ENCODE data around the gene OR7D4.
A peak's percentile ranks its signal among the peaks of the same experiment; 100 is the strongest.
"Not testable (repeated sequence)": the region's sequence is repeated elsewhere in the genome, so short reads cannot be mapped to it uniquely, and the experiment has no call there.

Gene OR7D4

DNA sequence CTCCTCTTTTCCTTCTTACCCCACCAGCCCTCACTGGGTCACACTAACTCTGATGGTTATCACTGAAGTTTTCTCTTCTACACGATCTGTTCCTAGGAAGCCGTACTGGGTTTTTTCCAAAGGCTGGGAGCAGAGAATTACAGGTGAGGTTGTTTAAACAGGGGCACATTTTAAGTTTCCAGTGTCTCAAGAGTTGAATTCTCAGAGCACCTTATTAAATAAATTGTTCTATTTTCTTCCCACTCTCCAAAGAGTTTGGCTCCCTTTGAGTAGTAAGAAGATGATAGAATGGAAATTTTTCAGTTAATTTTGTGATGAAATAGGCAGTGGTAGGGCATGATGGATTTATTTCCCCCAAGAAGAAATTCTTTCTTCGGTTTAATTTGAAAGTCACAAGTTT lies at the start of gene OR7D4:
TSS of gene OR7D4 (minus strand) at position 101 of the 400 bp plus-strand sequence. CDS start 4,752 bp downstream, outside the sequence.
- DNase-seq = no peak

DNA sequence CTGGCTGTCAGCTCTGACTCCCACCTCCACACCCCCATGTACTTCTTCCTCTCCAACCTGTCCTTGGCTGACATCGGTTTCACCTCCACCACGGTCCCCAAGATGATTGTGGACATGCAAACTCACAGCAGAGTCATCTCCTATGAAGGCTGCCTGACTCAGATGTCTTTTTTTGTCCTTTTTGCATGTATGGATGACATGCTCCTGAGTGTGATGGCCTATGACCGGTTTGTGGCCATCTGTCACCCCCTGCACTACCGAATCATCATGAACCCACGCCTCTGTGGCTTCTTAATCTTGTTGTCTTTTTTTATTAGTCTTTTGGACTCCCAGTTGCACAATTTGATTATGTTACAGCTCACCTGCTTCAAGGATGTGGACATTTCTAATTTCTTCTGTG lies 31.8 kb upstream of the OR7D4 start:
- DNase-seq = no peak

DNA sequence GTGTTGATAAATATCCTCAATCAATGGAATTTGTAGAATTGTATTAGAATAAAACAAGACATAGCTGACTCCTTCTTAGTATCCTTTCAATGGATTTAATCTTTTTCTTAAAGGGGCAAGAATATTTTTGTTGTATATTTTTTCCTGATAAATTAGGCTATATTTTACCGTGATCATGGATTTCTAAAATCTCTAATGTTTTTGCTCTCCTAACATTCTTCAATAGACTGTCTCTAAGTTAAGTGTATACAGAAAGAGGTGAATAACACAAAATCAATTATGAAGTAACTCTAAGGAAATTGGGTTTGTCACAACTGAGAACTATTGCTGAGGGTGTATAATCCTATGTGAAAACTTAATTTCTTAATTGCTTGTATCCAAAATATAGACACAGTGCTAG lies 31.2 kb upstream of the OR7D4 start, which contains the start of gene OR7E24:
TSS of gene OR7E24 (plus strand) at position 301 of the 400 bp plus-strand sequence. CDS start 114 bp downstream, outside the sequence.
- DNase-seq = no peak

DNA sequence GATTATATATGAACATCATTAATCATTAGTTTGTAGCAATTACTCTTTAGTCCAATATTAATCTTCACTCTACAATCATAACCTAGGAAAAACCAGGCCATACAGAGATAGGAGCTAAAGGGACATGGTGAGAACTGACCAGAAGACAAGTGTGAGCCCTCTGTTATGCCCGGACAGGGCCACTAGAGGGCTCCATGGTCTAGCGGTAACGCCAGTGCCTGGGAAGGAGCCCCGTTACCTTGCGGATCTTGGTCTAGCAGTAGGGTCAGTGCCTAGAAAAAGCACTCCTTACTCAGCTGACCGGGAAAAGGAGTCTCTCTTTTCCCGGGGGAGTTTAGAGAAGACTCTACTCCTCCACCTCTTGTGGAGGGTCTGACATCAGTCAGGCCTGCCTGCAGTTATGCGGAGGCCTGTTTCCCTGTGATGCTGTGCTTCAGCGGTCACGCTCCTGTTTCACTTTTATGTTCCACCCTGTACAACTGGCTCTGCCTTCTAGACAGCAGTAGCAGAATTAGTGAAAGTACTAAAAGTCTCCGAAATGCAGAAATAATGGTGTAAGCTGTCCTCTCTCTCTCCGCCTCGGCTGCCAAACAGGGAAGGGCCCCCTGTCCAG lies 13.8 kb downstream of the OR7D4 start:
- DNase-seq = peak in 1 of 2 experiments; percentile 45

DNA sequence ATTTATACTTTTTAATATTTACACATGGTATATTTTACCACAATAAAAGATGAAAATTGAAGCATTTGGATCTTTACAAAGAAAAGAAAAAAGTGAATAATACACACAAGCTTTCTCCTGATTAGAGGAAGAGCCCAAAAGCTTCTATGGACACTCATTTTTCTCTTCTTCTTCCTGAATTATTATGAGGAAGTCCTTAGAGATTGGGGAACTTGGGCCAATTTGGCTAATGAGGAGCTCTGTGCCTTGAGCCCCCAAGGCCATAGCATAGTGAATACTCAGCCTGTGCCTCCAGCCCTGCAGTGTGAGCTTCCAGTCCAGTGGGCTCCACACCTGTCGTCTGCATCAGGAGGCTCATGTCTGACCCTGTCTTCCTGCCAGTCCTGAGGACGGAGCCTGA lies 21.3 kb downstream of the OR7D4 start:
- DNase-seq = not testable (repeated sequence)

DNA sequence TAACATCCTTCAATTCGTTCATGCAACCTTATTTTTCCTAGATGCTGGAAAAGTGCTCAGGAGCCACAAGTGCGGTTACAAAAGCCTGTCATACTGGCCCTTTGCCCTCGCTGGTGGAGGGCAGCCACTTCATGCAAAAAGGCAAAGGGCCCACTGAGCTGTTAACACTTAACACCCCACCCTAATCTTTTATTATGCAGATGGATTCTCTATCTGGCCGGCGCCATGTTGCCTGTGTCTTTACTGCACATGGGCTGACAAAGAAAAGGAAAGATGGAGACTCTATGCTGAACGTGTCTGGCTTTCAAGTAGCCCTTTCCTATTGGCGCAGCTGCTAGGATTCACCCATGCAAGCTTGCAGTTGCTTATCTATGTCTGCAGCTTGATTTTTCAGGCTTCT lies 29.9 kb downstream of the OR7D4 start:
- no peak for DNase-seq

DNA sequence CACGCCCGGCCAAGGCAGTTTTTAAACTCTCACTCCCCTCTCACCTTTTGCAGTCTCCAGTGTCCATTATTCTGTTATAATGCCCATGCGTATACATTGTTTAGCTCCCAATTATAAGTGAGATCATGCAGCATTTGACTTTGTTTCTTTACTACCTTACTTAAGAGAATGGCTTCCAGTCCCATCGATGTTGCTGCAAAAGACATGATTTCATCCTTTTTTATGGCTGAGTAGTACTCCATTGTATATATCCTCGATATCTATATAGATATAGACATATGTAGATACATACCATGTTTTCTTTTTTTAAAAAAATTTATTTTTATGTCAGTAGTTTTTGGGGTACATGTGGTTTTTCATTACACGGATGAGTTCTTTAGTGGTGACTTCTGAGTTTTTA lies 32.2 kb downstream of the OR7D4 start:
- DNase-seq = no peak

DNA sequence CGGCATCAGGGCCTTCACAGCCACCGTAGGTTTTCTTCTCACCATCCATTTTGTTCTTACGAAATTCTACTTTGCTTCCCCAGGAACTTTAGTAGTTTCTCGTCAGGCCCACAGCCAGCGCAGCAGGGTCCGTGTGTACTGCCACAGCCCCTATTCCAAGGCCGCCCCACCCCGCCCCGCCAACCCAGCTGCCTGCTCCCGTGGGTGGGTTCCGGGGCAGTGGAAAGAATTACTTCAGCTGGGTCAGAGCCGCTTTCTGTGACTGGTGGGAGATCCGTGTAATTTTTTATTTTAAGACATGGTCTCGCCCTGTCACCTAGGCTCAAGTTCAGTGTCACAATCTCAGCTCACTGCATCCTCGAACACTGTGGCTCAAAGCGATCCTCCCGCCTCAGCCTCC lies 36.4 kb downstream of the OR7D4 start:
- no peak for DNase-seq

DNA sequence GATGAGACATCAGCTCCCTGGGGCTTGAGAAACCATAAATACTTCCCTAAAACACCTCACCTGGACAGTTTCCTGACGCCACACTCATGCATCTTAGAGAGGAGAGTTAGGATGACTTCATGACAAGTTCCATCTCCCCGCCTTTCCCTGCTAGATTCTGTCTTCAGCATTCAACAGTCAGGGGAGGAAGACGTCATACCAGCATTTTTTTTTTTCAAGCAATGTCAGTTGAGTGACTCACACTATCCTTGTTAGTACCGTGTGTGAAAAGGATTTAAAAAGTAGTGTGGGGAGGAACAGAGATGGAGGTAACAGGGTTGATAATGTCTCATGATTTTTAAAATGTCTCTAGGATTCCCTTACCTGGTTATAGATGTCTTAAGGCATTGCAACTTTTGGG lies 40.5 kb downstream of the OR7D4 start, which contains the start of gene OR7D2:
TSS of gene OR7D2 (plus strand) at position 79 of the 400 bp plus-strand sequence. CDS start 6,803 bp downstream, outside the sequence.
- DNase-seq = no peak

DNA sequence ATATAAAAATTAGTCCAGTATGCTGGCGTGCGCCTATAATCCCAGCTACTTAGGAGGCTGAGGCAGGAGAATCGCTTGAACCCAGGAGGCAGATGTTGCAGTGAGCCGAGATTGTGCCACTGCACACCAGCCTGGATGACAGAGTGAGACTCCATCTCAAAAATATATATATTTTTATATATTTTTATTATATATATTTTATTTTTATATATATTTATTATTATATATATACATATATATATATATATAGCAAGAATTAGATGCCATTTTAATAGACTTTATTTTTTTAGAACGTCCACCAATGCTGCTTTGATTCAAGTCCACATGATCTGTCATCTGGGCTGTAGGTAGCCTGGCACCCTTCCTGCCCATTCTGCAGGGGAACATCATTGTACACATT lies 44.1 kb downstream of the OR7D4 start:
- no peak for DNase-seq

DNA sequence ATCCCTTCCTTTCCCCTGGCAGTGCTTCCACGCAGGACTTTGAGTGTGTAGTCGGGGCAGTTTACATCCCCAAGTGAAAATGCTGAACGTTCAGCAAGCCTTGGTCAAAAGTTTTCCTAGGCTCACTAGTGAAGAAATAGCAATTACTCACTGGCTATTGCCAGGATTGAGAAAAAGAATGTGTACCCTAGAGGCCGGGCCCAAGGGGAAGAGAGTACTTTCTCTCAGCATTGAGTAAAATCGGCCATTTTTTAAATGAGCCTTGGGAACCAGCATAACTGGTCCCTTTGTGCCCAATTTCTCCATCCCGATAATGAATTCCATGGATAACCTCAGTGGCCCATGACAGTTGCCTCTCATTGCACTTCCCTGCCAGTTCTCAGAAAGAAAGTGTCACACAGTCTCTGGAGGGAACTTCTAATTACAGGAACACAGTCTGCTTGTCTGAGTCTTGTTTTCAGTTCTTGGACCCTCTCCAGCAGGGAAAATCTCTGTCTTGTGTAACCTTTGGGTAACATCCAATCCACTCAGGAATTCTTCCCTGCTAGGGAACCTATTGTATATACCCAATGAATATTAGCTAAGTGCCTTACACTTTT lies 47.9 kb downstream of the OR7D4 start:
- no peak for DNase-seq

DNA sequence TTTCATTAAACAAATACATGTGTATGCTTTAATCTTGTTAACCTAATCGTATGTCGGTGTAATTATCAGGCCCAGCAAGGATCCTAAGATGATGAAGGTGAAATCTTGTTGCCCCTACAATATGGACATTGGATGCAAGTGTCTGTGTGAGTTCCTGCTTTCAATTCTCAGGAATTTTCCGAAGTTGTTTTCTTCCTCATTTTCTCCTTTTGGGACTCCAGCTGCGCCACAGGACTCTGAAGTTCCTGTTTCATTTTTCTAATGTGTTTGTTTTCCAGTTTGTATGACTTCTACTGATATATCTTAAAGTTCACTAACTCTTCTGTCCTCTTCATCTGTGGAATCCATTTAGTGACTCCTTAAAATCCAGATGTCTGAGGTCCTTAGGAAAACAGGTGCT lies 52.5 kb downstream of the OR7D4 start:
- DNase-seq = no peak

DNA sequence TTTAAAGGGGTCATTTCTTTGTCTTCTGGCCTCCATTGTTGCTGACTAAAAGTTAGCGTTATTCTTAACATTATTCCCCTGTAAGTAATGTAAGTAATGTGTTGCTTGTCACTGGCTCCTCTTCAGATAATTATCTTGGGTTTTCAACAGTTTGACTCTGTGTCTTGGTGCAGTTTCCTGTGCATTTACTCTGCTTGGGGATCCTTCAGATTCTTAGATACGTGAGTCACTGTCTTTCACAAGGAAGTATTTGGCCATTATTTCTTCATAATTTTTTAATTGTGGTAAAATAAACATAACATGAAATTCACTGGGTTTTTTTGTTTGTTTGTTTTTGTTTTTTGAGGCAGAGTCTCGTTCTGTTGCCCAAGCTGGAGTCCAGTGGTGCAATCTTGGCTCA lies 54.1 kb downstream of the OR7D4 start:
- DNase-seq = no peak

DNA sequence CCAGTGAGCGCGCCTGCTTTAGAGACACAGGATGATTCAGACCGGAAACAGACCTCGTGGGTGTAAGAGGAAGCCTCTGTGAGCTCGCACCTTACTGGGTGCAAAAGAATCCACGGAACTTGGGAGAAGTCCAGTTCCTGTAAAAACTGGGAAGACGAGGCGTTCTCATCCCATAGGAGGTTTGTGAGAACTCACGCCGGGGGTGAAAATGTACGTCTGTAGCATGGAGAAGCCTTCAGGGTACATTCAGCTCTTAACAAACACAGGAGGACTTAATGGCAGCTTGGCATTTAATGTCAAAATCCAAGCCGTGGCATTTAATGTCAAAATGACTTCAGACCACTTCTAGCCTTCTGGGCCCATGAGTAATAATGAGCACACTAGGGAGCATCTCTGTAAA lies 58.0 kb downstream of the OR7D4 start:
- DNase-seq = no peak

Data from cerebellar nuclear complex (tissue), 1 donor.